Kidney (tissue), 14 donors: ENCODE measurements around the gene RTN4RL2. TPM values are rescaled to one million over a fixed set of nuclear protein-coding genes. Genes with fewer than 3 reads are reported as not detected.

Source experiments
- DNase-seq, 5 donors: peaks; one replicate each; pipeline ENCODE4 v3.0.0-alpha.2; 2013 to 2020
- FAIRE-seq: peaks from 2 replicates; lab custom pipeline; 2012; peaks lifted over from hg19 to GRCh38; lab: Jason Lieb, UNC
- H3K27ac ChIP-seq, 2 donors: one replicate each; pipeline ENCODE4 v1.7.0; 2013; ENCODE audit warnings: low read depth in 2 of 2, low read length in 2 of 2, inconsistent platforms in 1 of 2
- H3K27me3 ChIP-seq: one replicate; pipeline ENCODE4 v1.7.1; 2013; ENCODE audit warnings: low read length, inconsistent platforms; ENCODE audit not compliant: control insufficient read depth, insufficient read depth
- H3K36me3 ChIP-seq, 3 donors: one replicate each; pipeline versions ENCODE4 v1.7.0 to v1.7.1; 2013; ENCODE audit warnings: low read length in 3 of 3, control low read depth in 1 of 3, inconsistent platforms in 1 of 3; ENCODE audit not compliant: insufficient read depth in 3 of 3, control insufficient read depth in 2 of 3
- H3K4me1 ChIP-seq, 3 donors: one replicate each; pipeline versions ENCODE4 v1.7.0 to v1.7.1; 2013; ENCODE audit warnings: low read length in 3 of 3, inconsistent platforms in 1 of 3, low read depth in 1 of 3; ENCODE audit not compliant: control insufficient read depth in 2 of 3, insufficient read depth in 2 of 3
- H3K4me3 ChIP-seq, 3 donors: one replicate each; pipeline versions ENCODE4 v1.7.0 to v1.8.1; 2013; ENCODE audit warnings: low read length in 3 of 3, control low read depth in 1 of 3, inconsistent platforms in 1 of 3
- H3K9ac ChIP-seq, 3 donors: one replicate each; pipeline versions ENCODE4 v1.7.0 to v1.7.1; 2013; ENCODE audit warnings: low read length in 3 of 3, control low read depth in 1 of 3, inconsistent platforms in 1 of 3
- H3K9me3 ChIP-seq, 3 donors: one replicate each; pipeline versions ENCODE4 v1.7.0 to v1.7.1; 2013; ENCODE audit warnings: low read length in 3 of 3, control low read depth in 1 of 3, inconsistent platforms in 1 of 3; ENCODE audit not compliant: control insufficient read depth in 2 of 3, insufficient read depth in 1 of 3
- CTCF ChIP-seq: IDR thresholded peaks from 3 replicates; pipeline ENCODE4 v1.5.1; 2012; ENCODE audit warnings: mild to moderate bottlenecking, moderate library complexity, borderline replicate concordance; ENCODE audit not compliant: insufficient read depth; ENCODE audit errors: extremely low read depth
- intact Hi-C: fragments of 100-400 bp; cut with DNase I; formaldehyde crosslinking; loops from one replicate; pipeline ENCODE4 v1.11.1; 2022
- polyA plus RNA-seq: library from polyadenylated mRNA; stranded (reverse); fragments of 350-450 nt; fragmentation: Illumina TruSeq; extraction: RNeasy Lipid Tissue Mini Kit (QIAGEN cat#74804); gene quantifications from one replicate; pipeline ENCODE4 v1.2.3, GENCODE V29; 2014; ENCODE audit warnings: low read depth, low replicate concordance; ENCODE audit not compliant: insufficient read depth
- total RNA-seq: library from RNA; stranded (reverse); fragmentation: NEBNext Ultra II Directional; extraction: Animal tissue kit (Norgen Biotek cat#: 25700); gene quantifications from one replicate; pipeline ENCODE4 v1.2.1, GENCODE V29; 2021
- donor health status: control.
- donor health status: control.
- donor health status: control.
- donor health status: control.
- donor health status: control.
- donor health status: DM: yes; HTN: yes; CAD: no.
- donor health status: Normal renal cell carcinoma (clear cell type).

RTN4RL2 gene
- total and polyA plus RNA-seq, 2 donors from 2014 or later, result 2.6 to 5.5 TPM

GRCh38 chr11:57428643-57429042, 31.7 kb upstream of the RTN4RL2 start:
- no peak for DNase-seq
- Histone ChIP-seq H3K27ac (no peak overlapping the region), H3K27me3 (no peaks in the 10 kb centered on the region), H3K9me3 (no peaks in the 10 kb centered on the region), H3K36me3 (no peaks in the 10 kb centered on the region), H3K4me3 (no peak overlapping the region), H3K4me1 (peaks cover 4 to 20% (median 11%) of the 10 kb centered on the region in 3 donors), H3K9ac (no peak overlapping the region)
- no peak for FAIRE-seq
- no peak for TF ChIP-seq CTCF
- intact Hi-C loops, result no loop called here

GRCh38 chr11:57429946-57430345, 30.4 kb upstream of the RTN4RL2 start:
- Histone ChIP-seq H3K4me1 (peaks cover 4 to 12% (median 6%) of the 10 kb centered on the region in 3 donors), H3K9ac (no peak overlapping the region), H3K27me3 (no peaks in the 10 kb centered on the region), H3K4me3 (no peak overlapping the region), H3K27ac (no peak overlapping the region), H3K36me3 (no peaks in the 10 kb centered on the region), H3K9me3 (no peaks in the 10 kb centered on the region)
- FAIRE-seq (no peak), DNase-seq (no peak)
- TF ChIP-seq CTCF, result no peak
- intact Hi-C loops, result no loop called here

GRCh38 chr11:57430952-57431351, 29.4 kb upstream of the RTN4RL2 start:
- H3K4me1 ChIP-seq, result peaks cover 0 to 4% (median 4%) of the 10 kb centered on the region in 3 donors
- no peak overlapping the region for H3K9ac ChIP-seq

More at GRCh38 chr11:57430952-57431351, 29.4 kb upstream of the RTN4RL2 start:
- no peak overlapping the region for H3K27ac ChIP-seq
- H3K4me3 ChIP-seq, result no peak overlapping the region
- intact Hi-C loops, result no loop called here
- no peaks in the 10 kb centered on the region for H3K27me3 ChIP-seq
- no peak for TF ChIP-seq CTCF
- no peak for DNase-seq
- no peaks in the 10 kb centered on the region for H3K36me3 ChIP-seq
- no peaks in the 10 kb centered on the region for H3K9me3 ChIP-seq
- FAIRE-seq, result no peak
